GM21529 (cell line): ENCODE results near the gene ADAM23.

ENCODE experiments used
- ATAC-seq: cut with Tn5 transposase; IDR thresholded peaks from one replicate; pipeline ENCODE4 v1.9.1; 2021; ENCODE audit not compliant: unreplicated experiment

Gene ADAM23

GRCh38 chr2:206442474-206442832 is 879 bp upstream of the ADAM23 start:
- no peak for ATAC-seq

- ATAC-seq, result peak; percentile 40
These were observed 599 bp downstream of the ADAM23 start for GRCh38 chr2:206443735-206444527.

- no peak for ATAC-seq
These were observed 2.6 kb downstream of the ADAM23 start for GRCh38 chr2:206445948-206446347.

DNA sequence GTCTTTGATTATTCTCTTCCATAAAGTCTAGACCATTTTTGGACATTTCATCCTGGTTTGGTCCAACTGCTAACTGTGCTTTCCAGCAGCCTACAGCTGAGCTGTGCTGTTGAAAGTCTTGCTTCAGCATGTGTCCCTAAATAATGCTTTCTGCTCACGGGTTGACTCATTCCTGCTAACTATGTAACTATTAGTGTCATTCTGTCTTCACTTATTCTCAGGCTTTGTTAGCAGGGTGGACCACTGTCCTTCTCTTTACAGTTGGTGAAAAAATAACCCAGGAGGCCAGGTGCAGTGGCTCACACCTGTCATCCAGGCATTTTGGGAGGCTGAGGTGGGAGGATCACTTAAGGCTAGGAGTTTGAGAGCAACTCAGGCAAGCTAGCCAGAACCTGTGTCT is 8.9 kb downstream of the ADAM23 start:
- peak; percentile 68 for ATAC-seq

DNA sequence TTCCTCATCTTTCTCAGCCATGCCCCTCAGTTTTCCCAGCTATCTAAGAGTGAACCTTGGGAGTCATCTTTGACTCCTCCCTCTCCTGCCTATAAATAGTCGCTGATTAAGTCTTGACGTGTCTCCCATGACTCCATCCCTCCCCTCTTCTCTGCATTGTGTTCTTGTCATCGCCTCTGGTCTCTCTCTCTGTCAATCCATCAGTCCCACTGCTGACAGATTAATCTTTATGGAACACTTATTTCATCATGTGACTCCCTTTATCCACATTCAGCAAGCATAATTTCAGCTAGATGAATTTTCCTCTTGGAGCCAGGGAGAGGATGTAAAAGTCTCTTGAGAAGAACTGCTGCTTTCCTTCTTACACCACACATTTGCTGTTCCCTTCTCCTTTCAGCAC is 9.4 kb downstream of the ADAM23 start:
- no peak for ATAC-seq

DNA sequence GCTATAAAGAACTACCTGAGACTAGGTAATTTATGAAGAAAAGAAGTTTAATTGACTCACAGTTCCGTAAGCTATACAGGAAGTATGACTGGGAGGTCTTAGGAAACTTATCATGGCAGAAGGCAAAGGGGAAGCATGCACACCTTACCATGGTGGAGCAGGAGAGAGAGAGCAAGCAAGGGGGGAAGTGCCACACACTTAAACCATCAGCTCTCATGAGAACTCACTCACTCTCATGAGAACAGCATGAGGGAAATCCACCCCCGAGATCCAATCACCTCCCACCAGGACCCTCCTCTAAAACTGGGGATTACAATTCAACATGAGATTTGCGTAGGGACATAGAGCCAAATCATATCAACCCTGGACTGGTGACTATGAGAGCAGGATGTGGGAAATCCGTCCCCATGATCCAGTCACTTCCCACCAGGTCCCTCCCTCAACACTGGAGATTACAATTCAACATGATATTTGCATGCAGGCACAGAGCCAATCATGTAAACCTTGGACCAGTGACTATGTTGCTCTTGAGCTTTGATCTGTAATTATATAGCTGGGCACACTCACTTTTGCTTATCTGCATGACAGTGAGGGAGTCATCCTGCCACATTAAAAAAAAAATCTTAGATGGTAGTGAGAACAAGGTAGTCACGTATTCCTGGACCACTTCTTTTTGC is 12.9 kb downstream of the ADAM23 start:
- ATAC-seq, result no peak

DNA sequence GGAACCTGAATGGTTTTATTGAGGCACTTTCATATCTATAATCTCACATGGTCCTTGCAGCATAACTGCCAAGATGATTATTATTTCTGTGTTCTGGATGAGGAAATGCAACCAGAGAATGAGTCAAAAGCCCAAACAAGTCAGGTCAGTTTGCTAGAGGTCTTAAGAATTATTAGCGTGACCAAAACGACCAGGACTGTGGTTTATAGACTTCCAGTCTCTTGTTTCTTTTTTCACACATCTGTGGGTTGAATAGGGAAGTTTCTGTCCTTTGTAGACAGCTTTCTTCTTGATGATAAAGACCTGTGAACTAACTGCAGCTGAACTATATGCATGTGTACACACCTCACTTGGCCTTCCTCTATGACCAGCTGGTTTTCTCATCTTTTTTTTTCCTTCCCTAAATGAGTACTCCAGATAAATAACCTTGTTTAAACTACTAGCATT is 13.9 kb downstream of the ADAM23 start:
- peak; percentile 89 for ATAC-seq

DNA sequence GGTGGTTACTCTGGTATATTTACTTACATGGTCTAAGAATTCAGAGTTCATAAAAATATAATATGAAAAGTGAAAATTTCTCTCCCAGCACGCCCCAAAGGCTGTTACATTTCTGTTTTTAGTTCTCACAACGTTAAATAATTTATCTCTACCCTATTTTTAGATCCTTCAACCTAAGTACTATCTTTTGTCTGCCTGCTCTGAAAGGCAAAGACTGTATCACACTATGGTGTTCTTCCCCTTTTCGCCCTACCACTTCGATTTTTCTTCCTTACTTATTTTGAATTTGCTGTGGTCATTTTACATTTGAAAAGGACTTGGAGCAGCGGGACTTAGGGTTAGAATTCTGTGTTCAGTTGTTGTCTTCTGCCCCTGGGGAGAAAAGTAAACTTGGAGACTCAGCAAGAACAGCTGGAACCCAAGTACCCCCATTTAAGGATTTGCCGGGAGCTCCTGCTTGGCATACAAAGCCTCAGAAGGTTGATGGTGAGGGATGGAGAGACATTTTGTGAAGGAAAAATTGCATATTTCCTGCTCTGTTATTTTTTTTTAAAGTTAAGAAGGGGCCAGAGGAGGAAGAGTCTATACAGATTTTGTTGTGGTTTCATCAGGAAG is 19.0 kb downstream of the ADAM23 start:
- ATAC-seq, result no peak

DNA sequence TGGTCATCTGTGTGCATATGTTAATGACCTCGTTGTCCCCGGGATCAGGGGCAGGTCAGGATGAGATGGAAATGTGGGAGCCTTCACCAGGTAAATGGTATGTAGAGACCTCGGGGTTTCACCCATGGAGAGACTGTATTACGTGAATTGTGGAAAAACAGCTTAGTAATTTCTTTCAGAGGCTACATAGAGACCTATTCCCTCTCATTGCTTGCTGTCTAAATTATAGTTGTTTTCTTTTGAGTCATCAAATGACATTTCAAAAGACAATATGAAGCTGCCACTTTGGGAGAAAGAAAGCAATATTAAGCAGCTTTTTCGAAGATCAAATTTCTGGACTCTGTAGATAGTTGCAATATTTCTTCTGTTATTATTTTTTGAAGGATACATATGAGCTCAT is 20.4 kb downstream of the ADAM23 start:
- ATAC-seq, result no peak

- ATAC-seq, result no peak
These were observed 21.3 kb downstream of the ADAM23 start for GRCh38 chr2:206464597-206464996.

DNA sequence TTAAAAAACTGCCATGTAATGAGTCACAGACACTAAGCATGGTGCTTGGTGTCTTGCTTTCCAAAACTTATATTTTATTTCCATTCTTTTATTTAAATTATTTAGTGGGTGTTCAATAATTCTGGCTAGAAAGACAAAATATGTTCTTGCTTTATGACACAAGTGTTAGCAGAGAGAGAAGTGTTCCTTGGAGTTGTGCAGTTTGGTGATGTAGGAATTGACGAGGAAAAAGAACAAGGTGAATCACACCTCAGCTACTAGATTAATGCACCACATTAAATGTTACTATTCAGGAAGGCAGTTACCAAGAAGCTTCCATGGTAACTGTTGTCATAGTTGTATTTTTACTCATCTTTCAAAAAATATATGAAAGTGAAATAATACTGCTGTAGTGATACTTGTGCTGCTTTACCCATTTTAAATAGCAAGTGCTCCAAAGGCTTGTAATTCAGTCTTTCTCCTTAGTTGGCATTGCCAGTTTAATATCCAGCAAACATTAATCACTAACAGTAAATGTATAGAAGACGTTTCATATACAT is 28.3 kb downstream of the ADAM23 start:
- peak; percentile 75 for ATAC-seq

DNA sequence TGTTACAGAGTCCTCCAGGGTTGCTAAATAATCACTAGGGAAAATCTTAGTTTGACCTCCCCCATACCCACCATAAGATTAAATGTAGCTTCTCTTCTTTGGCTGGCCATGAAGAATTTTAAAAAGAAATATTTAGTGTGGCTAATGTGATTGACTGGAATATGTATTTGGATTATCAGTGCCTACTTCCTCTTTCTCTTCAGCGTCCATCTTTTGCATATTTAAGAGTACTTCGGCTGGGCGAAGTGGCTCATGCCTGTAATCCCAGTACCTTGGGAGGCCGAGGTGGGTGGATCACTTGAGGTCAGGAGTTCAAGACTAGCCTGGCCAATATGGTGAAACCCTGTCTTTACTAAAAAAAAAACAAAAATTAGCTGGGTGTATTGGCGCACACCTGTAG is 28.8 kb downstream of the ADAM23 start:
- peak; percentile 51 for ATAC-seq

- no peak for ATAC-seq
These were observed 30.8 kb downstream of the ADAM23 start for GRCh38 chr2:206474099-206474498.

GRCh38 chr2:206477296-206477695 is 34.0 kb downstream of the ADAM23 start:
- ATAC-seq, result no peak

DNA sequence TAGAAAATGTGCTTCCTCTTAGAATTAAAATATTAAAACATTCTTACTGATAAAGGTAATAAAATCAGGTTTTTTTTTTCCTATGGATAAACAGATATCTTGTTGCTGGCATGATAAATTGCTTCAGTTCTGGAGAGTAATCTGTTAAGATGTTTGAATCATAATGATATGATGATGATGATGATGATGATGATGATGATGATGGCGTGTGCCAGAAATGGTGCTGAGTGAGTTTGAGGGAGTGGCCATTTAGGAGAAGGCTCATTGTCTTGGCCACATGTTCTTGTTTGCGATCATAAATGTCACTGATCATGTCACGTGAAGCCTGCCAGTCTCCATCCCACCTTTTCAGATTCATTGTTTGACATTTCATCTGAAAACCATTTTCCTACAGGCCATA is 35.0 kb downstream of the ADAM23 start:
- ATAC-seq, result no peak

- ATAC-seq, result no peak
These were observed 36.8 kb downstream of the ADAM23 start for GRCh38 chr2:206480161-206480560.

GRCh38 chr2:206480620-206481019 is 37.3 kb downstream of the ADAM23 start:
- ATAC-seq, result no peak

DNA sequence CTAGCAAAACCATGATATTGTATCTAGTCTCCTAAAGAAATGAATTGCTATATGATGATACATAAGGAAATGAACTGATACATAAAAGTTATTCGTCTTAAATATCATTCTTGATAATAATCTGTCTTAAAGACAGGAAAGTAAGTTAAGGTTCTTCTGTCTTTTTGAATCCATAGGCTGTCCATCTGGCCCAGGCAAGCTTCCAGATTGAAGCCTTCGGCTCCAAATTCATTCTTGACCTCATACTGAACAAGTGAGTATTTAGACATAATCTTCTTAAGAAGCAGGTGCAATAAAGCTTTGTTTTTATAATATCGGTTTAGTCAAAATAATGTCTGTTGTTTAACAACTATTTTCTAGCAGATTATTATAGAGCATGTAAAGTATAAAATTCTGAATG is 37.7 kb downstream of the ADAM23 start:
- ATAC-seq, result no peak

GRCh38 chr2:206482123-206482522 is 38.8 kb downstream of the ADAM23 start:
- ATAC-seq, result no peak

GRCh38 chr2:206482633-206483032 is 39.3 kb downstream of the ADAM23 start:
- no peak for ATAC-seq

DNA sequence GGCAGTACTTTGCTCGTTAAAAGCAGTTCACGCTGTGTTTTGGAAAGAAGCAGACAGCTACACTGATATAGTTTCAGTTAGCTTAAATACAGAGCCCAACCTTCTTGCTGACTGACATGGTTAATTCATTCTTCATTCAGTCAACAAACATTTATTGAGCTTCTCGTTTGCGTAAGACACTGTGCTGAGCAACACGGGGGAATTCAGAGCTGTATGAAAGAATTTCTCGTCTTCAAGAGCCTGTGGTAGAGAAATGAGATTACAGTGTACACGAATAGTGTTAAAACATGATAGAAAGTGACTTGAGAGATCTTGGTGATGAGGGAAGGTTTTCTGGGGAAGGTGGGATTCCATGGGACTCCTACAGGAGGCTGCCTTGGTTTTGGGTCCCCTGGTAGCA is 44.7 kb downstream of the ADAM23 start:
- ATAC-seq, result no peak

DNA sequence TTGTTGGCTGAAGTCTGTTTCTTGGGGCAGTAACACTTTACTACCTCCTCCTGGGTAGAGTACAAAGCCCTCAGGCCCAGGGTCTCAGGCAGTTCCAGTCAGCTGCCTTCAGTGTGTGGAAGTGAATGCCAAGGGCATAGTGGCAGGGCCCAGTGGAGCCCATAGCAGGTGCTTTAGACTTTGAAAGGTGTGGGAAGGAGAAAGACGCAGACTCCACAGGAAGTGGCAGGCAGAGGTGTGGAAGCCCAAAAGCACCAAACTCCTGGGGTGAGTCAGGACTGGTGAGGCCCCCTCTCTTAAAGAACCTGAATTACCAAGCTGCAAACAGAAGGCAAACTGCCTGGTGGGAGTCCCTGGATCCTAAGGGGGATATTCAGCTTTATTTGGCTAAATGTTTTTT is 45.3 kb downstream of the ADAM23 start:
- ATAC-seq, result no peak
